ENCODE measurements around the gene CALHM1.

- TF ChIP-seq POLR2A (IDR thresholded peaks at IDR 0.05) (no peak), CTCF (IDR thresholded peaks at IDR 0.05) (no peak), EP300 (IDR thresholded peaks at IDR 0.05) (no peak)
These were observed 40.4 kb upstream of the CALHM1 start for GRCh38 chr10:103498936-103499638.
